HG03039 (cell line): Measurements from ENCODE around the gene MVK.

ENCODE experiments used
- ATAC-seq: cut with Tn5 transposase; IDR thresholded peaks from one replicate; pipeline ENCODE4 v1.9.1; 2021; ENCODE audit warnings: mild to moderate bottlenecking, moderate library complexity; ENCODE audit not compliant: unreplicated experiment

MVK gene

GRCh38 chr12:109605599-109606228 lies 32.1 kb downstream of the MVK start:
- no peak for ATAC-seq

GRCh38 chr12:109606320-109607028 lies 32.9 kb downstream of the MVK start:
- no peak for ATAC-seq

GRCh38 chr12:109607618-109608017 lies 34.0 kb downstream of the MVK start:
- ATAC-seq, result no peak

GRCh38 chr12:109608270-109608669 lies 34.7 kb downstream of the MVK start:
- ATAC-seq, result no peak

GRCh38 chr12:109608793-109609192 lies 35.2 kb downstream of the MVK start:
- ATAC-seq, result no peak

- no peak for ATAC-seq
Observed at GRCh38 chr12:109609342-109609741, 35.7 kb downstream of the MVK start.

- ATAC-seq, result no peak
Observed at GRCh38 chr12:109610523-109610922, 36.9 kb downstream of the MVK start.

GRCh38 chr12:109611223-109611622 lies 37.6 kb downstream of the MVK start:
- ATAC-seq, result no peak

GRCh38 chr12:109612003-109612402 lies 38.4 kb downstream of the MVK start:
- no peak for ATAC-seq

- no peak for ATAC-seq
Observed at GRCh38 chr12:109612975-109613502, 39.4 kb downstream of the MVK start.

GRCh38 chr12:109613649-109614455 lies 40.3 kb downstream of the MVK start:
- no peak for ATAC-seq

- no peak for ATAC-seq
Observed at GRCh38 chr12:109615556-109616229, 42.1 kb downstream of the MVK start.

GRCh38 chr12:109617491-109617890 lies 43.9 kb downstream of the MVK start:
- no peak for ATAC-seq

- no peak for ATAC-seq
Observed at GRCh38 chr12:109618082-109618481, 44.5 kb downstream of the MVK start.

GRCh38 chr12:109619002-109619604 lies 45.5 kb downstream of the MVK start:
- ATAC-seq, result no peak

GRCh38 chr12:109621211-109621694 lies 47.7 kb downstream of the MVK start:
- ATAC-seq, result no peak

- no peak for ATAC-seq
Observed at GRCh38 chr12:109621901-109622364, 48.3 kb downstream of the MVK start.

GRCh38 chr12:109624467-109624866 lies 50.9 kb downstream of the MVK start:
- no peak for ATAC-seq

- no peak for ATAC-seq
Observed at GRCh38 chr12:109625131-109625559, 51.6 kb downstream of the MVK start.

- no peak for ATAC-seq
Observed at GRCh38 chr12:109625749-109626377, 52.3 kb downstream of the MVK start.
